ENCODE results near the gene TYW1B. TPM values are rescaled to one million over a fixed set of nuclear protein-coding genes. Genes with fewer than 3 reads are reported as not detected.
"Not testable (repeated sequence)": the region's sequence is repeated elsewhere in the genome, so short reads cannot be mapped to it uniquely, and the experiment has no call there.

TYW1B gene, protein sequence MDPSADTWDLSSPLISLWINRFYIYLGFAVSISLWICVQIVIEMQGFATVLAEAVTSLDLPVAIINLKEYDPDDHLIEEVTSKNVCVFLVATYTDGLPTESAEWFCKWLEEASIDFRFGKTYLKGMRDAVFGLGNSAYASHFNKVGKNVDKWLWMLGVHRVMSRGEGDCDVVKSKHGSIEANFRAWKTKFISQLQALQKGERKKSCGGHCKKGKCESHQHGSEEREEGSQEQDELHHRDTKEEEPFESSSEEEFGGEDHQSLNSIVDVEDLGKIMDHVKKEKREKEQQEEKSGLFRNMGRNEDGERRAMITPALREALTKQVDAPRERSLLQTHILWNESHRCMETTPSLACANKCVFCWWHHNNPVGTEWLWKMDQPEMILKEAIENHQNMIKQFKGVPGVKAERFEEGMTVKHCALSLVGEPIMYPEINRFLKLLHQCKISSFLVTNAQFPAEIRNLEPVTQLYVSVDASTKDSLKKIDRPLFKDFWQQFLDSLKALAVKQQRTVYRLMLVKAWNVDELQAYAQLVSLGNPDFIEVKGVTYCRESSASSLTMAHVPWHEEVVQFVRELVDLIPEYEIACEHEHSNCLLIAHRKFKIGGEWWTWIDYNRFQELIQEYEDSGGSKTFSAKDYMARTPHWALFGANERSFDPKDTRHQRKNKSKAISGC
- total RNA-seq (2014; rRNA removed; shearing (Covaris generic)) = 3.1 and 4.7 TPM in 2 replicates

DNA sequence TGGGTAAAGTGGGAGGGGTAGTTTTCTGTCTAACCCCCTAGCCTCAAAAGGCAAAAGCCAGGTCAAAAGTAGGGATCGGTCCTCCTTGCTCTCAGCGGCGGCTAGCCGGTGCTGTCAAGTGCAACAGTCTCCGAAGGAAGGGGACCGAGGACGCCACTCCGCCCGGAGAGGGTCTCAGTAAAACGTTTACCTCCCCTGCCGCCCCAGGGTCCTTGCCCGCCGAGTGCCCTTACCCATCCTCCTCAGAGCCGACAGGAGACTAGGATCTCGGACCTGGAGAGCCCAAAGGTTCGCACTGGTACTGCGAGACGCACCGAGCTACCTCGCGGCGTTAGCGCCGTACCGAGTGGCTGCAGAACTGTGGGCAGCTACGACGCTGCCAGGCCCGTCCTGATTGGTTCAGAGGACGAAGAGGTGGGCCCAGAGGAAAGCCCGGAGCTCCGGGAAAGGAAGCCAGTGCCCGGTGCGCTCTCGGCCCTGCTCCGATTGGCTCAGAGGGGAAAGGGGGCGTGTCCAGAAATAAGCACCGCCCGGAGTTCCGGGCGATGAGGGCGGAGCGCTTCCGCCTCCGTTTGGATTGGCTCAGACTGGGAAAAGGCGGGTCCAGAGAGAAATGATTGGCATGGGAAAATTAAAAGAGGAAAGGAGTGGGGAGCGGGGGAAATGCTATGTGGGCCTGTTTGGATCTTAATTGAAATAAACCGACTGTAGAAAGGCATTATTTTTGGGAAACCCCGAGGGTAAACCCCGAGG lies at the start of gene TYW1B:
Gene TYW1B, minus strand, starts transcription at position 362 of the 753 bp plus-strand sequence. Its CDS starts 125 bp downstream, at position 237.
- peak; percentile 97 for DNase-seq (ENCODE audit: low read depth)

DNA sequence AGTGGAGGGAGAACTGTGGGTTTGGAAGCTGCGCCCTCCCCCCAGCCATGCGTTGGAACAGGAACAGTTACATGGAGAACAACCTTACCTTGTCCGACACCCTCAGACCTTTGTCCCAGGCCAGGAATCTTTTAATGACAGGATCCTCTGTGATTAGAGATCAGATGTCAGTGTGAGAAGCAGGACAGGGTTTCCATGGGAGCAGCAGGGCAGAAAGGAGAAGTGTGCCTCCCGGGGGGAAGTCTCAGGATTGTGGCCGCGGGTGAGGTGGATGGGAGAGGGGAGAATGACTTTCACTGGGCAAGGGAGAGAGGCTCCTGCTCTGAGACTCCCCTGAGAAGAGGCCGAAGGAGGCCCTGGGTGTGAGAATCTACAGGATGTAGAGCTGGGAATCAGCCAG lies 39.6 kb upstream of the TYW1B start:
- not testable (repeated sequence) for DNase-seq (ENCODE audit: low read depth)

DNA sequence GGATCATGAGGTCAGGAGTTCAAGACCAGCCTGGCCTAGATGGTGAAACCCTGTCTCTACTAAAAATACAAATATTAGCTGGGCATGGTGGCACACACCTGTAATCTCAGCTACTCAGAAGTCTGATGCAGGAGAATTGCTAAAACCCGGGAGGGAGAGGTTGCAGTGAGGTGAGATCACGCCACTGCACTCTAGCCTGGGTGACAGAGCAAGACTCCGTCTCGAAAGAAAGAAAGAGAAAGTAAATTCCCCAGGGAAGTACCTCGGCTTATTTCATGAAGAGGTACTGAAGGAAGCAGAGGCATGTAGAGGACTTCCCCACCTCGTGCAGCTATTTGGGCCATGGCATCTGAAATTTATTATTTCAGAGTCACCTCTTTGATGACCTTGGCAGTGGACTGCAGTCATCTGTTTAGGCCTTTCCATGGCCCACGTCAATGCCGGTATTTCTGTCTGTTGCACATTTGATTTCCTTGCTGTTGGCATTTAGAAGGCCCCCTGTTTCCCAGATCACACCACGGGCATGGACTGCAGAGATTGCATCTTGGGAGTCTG lies 30.9 kb upstream of the TYW1B start:
- not testable (repeated sequence) for DNase-seq (ENCODE audit: low read depth)

DNA sequence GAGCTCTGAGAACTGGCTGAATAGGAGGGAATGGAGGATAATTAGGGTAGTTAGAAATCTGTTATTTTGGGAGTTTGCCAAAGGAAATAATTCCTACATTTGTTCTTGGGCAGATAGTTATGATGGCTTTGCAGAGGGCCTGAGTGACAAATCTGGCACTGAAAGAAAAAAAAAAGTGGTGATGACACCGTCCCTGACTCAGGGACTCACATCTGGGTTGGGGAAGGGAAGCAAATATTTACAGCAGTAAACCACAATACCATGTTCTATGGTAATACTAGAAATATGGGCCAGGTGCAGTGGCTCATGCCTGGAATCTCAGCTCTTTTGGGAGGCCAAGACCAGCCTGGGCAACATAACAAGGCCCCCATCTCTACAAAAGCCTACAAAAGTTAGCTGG lies 29.9 kb upstream of the TYW1B start:
- DNase-seq (ENCODE audit: low read depth) = peak; percentile 9

DNA sequence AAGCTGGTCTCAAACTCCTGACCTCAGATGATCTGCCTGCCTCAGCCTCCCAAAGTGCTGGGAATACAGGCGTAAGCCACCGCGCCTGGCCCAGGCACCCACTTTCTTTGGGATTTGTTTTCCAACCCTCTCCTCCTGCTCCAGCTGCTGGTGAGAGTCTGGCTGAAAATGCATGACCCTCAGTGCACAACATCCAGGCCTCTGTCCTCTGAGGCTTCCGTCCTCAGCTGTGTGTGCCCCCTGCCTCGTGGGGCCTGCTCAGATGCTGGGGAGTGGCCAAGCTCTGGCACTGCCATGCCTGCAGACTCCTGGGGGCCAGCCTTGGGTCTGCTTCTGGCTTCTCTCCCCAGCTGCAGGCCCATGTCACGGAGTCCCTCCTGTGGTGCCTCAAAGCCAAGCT lies 27.3 kb upstream of the TYW1B start:
- DNase-seq (ENCODE audit: low read depth) = not testable (repeated sequence)

DNA sequence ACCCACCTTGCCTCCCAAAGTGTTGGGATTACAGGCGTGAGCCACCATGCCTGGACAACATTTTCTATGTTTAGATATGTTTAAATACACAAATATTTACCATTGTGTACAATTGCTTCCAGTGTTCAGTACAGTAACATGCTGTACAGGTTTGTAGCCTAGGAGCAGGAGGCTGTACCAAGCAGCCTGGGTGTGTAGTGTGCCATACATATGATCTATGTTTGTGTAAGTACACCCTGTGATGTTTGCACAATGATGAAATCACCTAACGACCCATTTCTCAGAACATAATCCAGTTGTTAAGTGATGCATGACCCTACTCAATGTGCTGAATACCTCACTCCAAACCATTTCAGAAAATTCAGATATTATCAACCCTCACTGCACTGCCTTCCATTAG lies 24.9 kb upstream of the TYW1B start:
- DNase-seq (ENCODE audit: low read depth) = not testable (repeated sequence)

DNA sequence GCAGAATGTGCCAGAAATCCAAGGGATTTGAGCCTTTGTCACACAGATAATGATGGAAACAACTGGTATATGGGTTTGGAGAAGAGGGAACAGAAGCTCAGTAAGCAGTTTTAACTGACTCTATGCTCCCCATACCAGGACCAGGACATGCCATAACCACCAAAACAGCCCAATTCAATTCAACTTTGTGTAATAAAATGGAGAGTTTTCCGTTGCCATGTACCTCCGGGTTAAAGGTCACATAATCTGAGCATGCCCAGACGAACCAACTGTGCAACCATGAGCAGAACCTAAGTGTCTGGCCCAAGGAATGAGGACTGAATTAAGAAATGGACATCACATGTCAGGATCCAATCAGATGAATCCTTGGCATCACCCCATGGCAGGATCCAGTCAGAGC lies 22.7 kb upstream of the TYW1B start:
- not testable (repeated sequence) for DNase-seq (ENCODE audit: low read depth)

DNA sequence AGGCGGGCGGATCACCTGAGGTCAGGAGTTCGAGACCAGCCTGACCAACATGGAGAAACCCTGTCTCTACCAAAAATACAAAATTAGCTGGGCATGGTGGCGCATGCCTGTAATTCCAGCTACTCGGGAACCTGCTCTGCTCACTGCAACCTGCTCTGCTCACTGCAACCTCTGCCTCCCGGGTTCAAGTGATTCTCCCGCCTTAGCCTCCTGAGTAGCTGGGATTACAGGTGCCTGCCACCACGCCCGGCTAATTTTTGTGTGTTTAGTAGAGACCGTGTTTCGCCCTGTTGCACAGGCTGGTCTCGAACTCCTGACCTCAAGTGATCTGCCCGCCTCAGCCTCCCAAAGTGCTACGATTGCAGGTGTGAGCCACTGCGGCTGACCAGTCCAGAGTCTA lies 16.1 kb upstream of the TYW1B start:
- DNase-seq (ENCODE audit: low read depth) = not testable (repeated sequence)

DNA sequence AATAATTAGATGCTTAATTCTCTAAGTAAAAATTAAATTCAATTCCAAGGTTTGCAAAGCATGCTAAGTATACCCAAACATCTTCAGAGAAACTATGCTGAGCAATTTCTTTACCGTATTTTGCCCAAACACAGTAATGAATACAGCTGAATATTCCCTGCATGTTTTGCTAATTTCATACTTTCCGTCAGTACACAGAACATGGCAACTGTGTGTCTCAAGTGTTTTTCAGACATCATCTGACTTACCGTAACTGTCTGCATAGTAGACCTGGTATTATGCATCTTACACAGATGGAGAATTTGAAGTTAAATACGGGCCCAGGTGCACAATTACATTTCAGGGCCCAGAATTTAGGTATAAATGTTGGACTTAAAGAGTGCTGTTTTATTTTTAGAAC lies 15.2 kb upstream of the TYW1B start:
- DNase-seq (ENCODE audit: low read depth) = not testable (repeated sequence)

DNA sequence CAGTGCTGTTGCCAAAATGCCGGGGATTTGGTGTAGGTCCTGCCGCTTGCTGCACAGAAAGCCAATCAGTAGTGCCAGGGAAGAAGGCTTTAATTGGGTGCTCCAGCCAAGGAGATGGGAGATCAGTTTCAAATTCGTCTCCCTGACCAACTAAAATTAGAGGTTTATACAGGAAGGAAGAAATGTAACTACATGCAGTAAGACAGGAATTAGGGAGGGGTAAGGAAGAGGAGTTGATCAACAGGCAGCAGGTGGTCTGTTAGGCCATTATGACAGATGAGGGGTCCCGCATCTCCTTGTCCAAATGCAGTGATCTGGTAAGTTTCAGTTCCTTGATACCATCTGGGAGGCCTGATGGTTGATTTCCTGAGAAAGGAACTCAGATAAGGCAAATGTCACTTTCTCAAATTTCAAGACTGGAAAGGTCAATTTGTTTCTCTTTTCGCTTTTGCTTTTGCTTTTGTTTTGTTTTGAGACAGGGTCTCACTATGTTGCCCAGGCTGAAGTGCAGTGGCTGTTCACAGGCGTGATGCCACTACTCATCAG lies 13.0 kb upstream of the TYW1B start:
- DNase-seq (ENCODE audit: low read depth) = not testable (repeated sequence)

DNA sequence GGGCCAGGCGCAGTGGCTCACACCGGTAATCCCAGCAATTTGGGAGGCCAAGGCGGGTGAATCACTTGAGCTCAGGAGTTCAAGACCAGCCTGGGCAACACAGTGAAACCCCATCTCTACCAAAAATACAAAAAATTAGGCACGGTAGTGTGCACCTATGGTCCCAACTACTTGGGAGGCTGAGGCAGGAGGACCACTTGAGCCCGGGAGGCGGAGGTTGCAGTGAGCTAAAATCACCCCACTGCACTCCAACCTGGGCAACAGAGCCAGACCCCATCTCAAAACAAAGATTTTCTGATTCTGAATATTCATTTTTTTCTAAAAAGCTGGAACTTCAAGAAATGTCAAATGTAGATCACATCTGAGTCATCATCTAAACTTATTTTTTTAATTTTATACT lies 10.3 kb upstream of the TYW1B start:
- DNase-seq (ENCODE audit: low read depth) = not testable (repeated sequence)

DNA sequence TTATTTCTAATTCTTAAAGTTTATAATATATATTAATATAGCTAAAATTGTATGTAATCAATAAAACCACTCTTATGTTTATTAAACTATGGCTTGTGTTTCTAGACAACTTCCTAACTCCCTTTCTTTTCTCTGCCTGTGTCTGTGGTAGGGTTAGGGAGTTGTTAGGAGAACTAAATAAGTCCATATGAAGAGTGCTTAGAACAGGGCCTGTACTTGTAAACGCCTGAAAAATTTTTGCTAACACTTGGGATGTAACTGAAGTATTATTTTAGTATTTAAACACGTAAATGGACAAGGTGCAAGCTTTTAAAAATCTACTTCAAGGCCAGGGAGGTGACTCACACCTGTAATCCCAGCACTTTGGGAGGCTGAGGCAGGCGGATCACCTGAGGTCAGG lies 9.3 kb upstream of the TYW1B start:
- DNase-seq (ENCODE audit: low read depth) = not testable (repeated sequence)

DNA sequence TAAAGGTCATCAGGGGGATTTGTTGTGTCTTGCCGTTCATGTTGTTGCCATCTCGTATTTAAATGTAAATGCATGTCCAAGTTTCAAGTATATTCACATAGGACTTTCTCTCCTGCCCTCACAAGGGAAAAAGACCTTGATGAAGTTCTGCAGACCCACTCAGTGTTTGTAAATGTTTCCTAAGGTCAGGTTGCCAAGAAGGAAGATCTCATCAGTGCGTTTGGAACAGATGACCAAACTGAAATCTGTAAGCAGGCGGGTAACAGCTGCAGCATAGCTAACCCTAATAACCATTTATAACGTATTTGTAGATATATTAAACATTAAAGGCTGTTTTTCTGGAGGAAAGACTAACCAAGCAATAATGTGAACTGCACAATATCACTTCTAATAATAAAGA lies 2.6 kb upstream of the TYW1B start:
- not testable (repeated sequence) for DNase-seq (ENCODE audit: low read depth)

DNA sequence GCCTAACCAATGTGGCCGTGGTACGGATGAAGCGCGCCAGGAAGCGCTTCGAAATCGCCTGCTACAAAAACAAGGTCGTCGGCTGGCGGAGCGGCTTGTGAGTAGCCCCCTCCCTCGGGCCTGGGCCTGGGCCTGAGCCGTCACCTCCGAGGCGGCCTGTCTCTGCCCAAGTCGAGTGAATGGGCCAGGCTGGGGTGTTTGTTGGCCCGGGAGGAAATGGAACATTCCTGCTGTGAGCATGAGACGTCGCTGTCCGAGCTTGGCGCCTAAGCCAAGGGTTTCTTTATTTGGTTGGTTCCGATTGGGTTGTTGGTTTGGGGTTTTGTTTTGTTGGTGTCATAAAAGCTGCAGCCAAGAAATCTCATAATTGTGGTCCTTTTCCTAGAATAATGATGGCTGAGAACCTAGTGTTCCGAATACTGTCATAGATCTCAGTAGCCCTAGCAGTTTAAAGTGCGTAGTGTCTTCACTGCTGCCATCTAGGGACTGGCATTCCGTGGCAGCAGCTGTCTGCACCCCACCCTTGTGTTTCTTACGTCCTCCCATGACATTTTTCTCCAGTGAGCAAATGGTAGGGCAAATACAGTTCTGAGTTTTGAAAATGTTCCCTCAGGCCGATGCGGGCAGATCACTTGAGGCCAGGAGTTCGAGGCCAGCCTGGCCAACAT lies 1.8 kb upstream of the TYW1B start:
- peak; percentile 84 for DNase-seq (ENCODE audit: low read depth)

DNA sequence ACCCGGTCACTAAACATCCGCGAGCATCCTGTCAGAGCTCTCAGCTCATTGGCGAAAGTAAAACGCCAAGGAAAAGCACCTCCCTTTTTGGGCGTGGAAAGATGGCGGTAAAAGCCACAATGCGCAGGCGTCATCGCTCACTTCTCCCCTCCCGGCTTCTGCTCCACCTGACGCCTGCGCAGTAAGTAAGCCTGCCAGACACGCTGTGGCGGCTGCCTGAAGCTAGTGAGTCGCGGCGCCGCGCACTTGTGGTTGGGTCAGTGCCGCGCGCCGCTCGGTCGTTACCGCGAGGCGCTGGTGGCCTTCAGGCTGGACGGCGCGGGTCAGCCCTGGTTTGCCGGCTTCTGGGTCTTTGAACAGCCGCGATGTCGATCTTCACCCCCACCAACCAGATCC lies 1.3 kb upstream of the TYW1B start:
- DNase-seq (ENCODE audit: low read depth) = peak; percentile 98

DNA sequence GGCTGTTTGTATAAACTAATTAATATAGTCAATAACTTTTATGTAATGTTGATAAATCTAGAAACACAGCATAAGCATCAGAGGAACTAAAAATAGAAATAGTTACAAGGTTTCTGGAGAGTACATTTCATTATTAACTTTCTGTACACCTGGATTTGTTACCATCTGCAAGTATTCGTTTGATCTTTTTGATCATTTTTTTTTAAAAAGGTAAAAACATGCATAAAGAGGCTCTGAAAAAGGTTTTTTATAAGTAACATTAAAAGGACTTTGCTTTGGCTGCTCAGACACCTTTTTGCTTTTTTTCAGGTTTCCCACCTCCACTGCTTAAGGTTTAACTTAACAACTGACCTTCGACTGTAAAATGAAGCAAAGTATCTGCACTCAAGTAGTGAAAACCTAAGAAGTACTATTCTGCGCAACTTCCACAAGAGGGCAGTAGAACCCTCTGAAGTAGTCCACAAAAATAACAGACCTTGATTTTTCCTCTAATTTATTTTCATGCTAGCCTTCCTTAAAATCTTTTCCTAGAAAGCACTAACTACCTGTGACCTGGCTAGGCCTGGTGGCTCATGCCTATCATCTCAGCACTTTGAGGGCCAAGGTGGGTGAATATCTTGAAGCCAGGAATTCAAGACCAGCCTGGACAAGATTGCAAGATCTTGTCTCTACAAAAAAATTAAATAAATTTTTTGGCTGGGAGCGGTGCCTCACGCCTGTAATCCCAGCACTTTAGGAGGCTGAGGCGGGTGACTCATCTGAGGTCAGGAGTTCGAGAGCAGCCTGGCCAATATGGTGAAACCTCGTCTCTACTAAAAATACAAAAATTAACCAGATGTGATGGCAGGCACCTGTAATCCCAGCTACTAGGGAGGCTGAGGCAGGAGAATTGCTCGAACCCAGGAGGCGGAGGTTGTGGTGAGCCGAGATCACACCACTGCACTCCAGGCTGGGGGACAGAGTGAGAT lies 4.0 kb downstream of the TYW1B start:
- peak; percentile 35 for DNase-seq (ENCODE audit: low read depth)

DNA sequence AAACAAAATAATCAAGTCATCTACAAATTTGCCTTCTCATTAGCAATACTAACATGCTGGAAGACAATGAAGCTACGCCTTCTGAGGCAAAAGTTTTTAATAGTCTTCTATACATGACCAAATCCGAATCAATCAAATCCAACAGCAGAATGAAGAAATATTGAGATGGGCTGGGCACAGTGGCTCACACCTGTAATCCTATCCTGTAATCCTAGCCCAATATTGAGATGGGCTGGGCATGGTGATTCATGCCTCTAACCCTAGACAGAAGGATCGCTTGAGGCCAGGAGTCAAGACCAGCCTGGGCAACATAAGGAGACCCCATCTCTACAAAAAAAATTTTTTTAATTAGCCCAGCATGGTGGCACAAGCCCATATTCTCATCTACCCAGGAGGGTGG lies 5.5 kb downstream of the TYW1B start:
- DNase-seq (ENCODE audit: low read depth) = not testable (repeated sequence)

DNA sequence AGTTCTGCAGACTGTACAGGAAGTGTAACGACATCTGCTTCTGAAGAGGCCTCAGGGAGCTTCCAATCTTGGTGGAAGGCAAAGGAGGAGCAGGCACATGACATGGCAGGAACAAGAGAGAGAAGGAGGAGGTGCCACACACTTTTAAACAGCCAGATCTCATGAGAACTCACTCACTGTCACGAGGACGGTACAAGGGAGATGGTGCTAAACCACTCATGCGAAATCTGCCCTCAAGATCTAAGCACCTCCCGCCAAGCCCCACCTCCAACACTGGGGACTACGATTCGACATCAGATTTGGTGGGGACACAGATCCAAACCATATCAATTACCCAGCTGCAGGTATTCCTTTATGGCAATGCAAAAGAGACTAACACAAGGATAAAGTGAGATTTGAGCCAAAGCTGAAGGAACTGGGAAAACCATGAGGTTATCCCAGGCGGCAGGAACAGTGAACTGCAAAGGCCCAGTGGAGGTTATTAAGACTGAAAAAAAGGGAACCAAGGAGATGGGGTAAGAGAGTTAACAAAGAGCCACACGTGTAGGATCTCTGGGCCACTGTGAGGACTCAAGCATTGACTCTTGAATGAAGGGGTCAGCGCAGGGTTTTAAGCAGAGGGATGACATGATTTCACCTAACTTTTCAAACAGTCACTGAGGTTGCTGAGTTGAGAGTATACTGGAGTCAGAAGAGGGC lies 9.2 kb downstream of the TYW1B start:
- DNase-seq (ENCODE audit: low read depth) = not testable (repeated sequence)

DNA sequence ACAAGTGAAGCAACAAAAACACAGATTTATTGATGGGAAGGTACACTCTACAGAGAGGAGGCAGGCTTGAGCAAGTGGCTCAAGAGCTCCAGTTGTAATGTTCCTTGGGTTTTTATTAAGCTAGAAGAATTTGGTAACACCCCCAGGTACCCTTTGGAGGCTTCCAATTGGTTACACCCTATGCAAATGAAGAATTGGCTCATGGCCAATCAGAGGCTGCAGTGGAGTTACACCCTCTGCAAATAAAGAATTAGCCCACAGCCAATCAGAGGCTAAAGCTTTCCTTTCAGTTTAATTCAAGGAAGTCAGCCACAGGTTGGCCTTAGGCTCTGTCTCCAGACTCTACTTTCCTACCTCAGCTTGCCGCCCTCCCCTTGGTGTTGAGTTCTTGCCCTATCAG lies 10.3 kb downstream of the TYW1B start:
- DNase-seq (ENCODE audit: low read depth) = peak; percentile 4

All from RPMI7951 (cell line).